Activated naive CD8-positive, alpha-beta T cell (primary cell): ENCODE data around the gene MEIS1.

ENCODE experiments used
- H3K27ac Mint-ChIP-seq: one replicate; pipeline ENCODE4 v1.8.0; 2021; ENCODE audit warnings: mixed read lengths
- H3K27me3 Mint-ChIP-seq: one replicate; pipeline ENCODE4 v1.8.0; 2021; ENCODE audit warnings: mixed read lengths
- H3K36me3 Mint-ChIP-seq: one replicate; pipeline ENCODE4 v1.8.0; 2021; ENCODE audit warnings: mixed read lengths
- H3K4me1 Mint-ChIP-seq: one replicate; pipeline ENCODE4 v1.8.0; 2021; ENCODE audit warnings: low read depth, mixed read lengths
- H3K4me3 Mint-ChIP-seq: one replicate; pipeline ENCODE4 v1.8.0; 2021; ENCODE audit warnings: mild to moderate bottlenecking, mixed read lengths
- H3K9me3 Mint-ChIP-seq: one replicate; pipeline ENCODE4 v1.8.0; 2021; ENCODE audit warnings: low read depth, mixed read lengths

The MEIS1 gene

DNA sequence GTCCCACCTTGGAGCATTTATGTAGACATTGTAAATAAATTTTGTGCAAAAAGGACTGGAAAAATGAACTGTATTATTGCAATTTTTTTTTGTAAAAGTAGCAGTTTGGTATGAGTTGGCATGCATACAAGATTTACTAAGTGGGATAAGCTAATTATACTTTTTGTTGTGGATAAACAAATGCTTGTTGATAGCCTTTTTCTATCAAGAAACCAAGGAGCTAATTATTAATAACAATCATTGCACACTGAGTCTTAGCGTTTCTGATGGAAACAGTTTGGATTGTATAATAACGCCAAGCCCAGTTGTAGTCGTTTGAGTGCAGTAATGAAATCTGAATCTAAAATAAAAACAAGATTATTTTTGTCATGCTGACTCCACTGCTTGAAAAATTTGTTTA, 137.5 kb downstream of the MEIS1 start:
- no peak overlapping the region for H3K4me3 Mint-ChIP-seq
- peaks cover 10% of the 10 kb centered on the region for H3K4me1 Mint-ChIP-seq
- H3K27me3 Mint-ChIP-seq, result peaks cover 25% of the 10 kb centered on the region
- H3K9me3 Mint-ChIP-seq, result no peaks in the 10 kb centered on the region
- no peaks in the 10 kb centered on the region for H3K36me3 Mint-ChIP-seq
- H3K27ac Mint-ChIP-seq, result no peak overlapping the region

DNA sequence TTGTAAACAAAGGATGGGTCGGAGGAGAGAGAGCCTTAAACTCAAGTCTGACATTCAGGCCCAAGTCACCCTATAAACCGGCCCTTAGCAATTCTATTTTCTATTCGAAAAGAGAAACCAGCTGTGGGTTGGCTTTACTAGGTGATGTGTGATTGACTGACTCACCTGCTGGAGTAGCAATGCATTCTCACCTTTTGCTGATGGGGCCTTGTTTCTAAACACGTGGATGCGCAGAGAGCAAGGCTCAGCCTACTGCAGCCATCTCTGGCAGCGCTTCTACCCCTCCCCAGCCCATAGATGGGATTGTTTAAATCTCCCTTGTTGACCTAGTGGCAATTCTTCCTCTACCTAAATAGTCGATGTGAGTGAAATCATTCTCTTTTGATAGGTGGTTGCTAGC, 138.5 kb downstream of the MEIS1 start:
- H3K4me1 Mint-ChIP-seq, result peaks cover 10% of the 10 kb centered on the region
- no peaks in the 10 kb centered on the region for H3K9me3 Mint-ChIP-seq
- H3K27me3 Mint-ChIP-seq, result peaks cover 29% of the 10 kb centered on the region
- no peak overlapping the region for H3K4me3 Mint-ChIP-seq
- H3K36me3 Mint-ChIP-seq, result no peaks in the 10 kb centered on the region
- H3K27ac Mint-ChIP-seq, result no peak overlapping the region

GRCh38 chr2:66573821-66574233, 138.9 kb downstream of the MEIS1 start:
- no peak overlapping the region for H3K4me3 Mint-ChIP-seq
- peaks cover 29% of the 10 kb centered on the region for H3K27me3 Mint-ChIP-seq
- no peaks in the 10 kb centered on the region for H3K9me3 Mint-ChIP-seq
- H3K36me3 Mint-ChIP-seq, result no peaks in the 10 kb centered on the region
- H3K4me1 Mint-ChIP-seq, result peaks cover 10% of the 10 kb centered on the region
- no peak overlapping the region for H3K27ac Mint-ChIP-seq

GRCh38 chr2:66574701-66575624, 140.0 kb downstream of the MEIS1 start:
- Mint-ChIP-seq H3K36me3 (no peaks in the 10 kb centered on the region), H3K4me3 (peak overlapping the region; percentile 76), H3K27ac (no peak overlapping the region), H3K9me3 (no peaks in the 10 kb centered on the region), H3K4me1 (peaks cover 10% of the 10 kb centered on the region), H3K27me3 (peaks cover 31% of the 10 kb centered on the region)

DNA sequence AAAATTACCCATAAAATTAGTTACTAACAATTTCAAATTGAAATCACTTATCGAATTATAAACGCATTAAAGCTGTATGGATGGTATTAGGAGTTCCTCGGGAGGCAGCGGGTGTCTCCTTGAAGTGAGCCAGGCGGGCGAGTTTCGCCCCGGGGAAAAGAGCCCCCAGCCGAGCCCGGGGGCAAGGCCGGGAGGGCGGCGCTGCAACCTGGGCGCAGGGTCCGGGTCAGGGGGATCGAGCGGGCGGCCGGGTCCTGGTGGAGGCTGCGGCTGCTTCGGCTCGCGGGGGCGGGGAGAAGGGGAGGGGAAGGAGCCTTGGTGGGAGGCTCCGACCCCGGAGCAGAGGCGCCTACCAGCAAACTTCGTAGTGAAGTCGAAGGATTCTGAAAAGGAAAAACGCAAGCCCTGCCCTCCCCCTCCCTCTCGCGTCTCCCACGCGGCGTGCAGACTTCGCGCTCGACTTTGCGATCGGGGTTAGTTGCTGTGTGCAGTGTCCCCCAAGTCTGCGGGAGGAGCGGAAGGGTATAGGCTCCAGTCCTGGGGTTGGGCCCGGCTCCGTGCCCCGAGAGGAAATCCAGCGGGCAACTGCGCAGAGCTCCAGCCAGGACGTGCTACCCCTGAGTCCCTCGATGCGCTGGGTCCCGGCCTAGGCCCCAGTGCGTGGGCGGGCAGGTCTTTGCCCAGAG, 140.8 kb downstream of the MEIS1 start:
- peaks cover 12% of the 10 kb centered on the region for H3K4me1 Mint-ChIP-seq
- no peaks in the 10 kb centered on the region for H3K36me3 Mint-ChIP-seq
- H3K27me3 Mint-ChIP-seq, result peaks cover 35% of the 10 kb centered on the region
- no peak overlapping the region for H3K27ac Mint-ChIP-seq
- no peaks in the 10 kb centered on the region for H3K9me3 Mint-ChIP-seq
- peak overlapping the region; percentile 76 for H3K4me3 Mint-ChIP-seq

DNA sequence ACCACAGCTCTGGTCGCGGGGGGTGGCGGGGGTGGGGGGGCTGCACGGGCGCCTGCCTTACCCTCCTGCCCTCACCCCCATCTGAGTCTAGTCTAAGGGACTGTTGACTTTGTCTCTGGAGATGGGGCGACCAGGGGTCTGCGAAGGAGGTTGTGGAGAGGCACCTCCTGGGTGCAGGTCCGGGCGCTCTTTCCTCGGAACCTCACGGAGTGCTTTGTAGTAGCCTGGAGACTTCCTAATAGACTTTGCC, 141.3 kb downstream of the MEIS1 start:
- Mint-ChIP-seq H3K4me3 (no peak overlapping the region), H3K4me1 (peaks cover 16% of the 10 kb centered on the region), H3K9me3 (no peaks in the 10 kb centered on the region), H3K27me3 (peaks cover 39% of the 10 kb centered on the region), H3K27ac (no peak overlapping the region), H3K36me3 (no peaks in the 10 kb centered on the region)

DNA sequence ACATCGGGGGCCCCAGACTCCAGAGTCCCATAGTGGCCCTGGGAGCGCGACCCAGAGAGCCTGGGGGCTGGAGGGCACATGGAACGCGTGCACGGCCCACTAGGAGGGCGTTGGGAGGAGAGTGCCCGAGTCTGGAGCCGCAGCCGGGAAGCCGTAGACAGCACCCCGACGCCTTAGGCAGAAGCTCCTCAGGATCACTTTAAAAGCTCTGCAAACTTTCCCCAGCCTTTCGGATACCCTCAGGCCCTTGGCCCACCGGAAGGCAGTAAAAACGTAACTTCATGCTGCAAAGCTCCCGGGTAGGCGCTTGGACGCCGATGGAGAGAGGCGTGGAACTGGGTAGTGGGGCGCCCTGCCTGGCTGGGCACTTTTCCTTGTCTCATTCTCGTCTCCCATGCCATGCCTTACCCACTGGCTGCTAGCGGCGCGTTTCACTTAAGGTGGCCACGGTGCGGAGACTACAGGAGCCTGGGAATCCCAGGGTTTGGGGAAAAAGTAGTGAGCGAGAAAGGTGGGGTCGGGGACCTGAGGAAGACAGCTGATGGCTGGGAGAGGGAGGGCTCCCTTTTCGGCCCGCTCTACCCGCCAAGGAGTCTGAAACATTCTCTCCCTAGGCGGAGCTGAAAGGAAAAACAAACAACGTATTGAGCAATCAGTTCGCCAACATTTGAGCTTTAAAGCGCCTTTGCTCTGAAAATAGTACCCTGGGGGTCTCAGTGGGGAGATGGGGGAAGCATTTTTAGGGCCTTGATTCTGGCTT, 141.8 kb downstream of the MEIS1 start:
- Mint-ChIP-seq H3K9me3 (no peaks in the 10 kb centered on the region), H3K4me3 (no peak overlapping the region), H3K4me1 (peaks cover 16% of the 10 kb centered on the region), H3K27me3 (peaks cover 36% of the 10 kb centered on the region), H3K36me3 (no peaks in the 10 kb centered on the region), H3K27ac (no peak overlapping the region)

- Mint-ChIP-seq H3K4me1 (peaks cover 16% of the 10 kb centered on the region), H3K27me3 (peaks cover 32% of the 10 kb centered on the region), H3K27ac (no peak overlapping the region), H3K36me3 (no peaks in the 10 kb centered on the region), H3K4me3 (no peak overlapping the region), H3K9me3 (no peaks in the 10 kb centered on the region)
Measured at GRCh38 chr2:66577321-66578053, 142.6 kb downstream of the MEIS1 start.

GRCh38 chr2:66578054-66578686, 143.2 kb downstream of the MEIS1 start:
- Mint-ChIP-seq H3K27me3 (peaks cover 32% of the 10 kb centered on the region), H3K36me3 (no peaks in the 10 kb centered on the region), H3K4me3 (no peak overlapping the region), H3K4me1 (peaks cover 16% of the 10 kb centered on the region), H3K27ac (no peak overlapping the region), H3K9me3 (no peaks in the 10 kb centered on the region)

GRCh38 chr2:66578687-66579106, 143.8 kb downstream of the MEIS1 start:
- Mint-ChIP-seq H3K9me3 (no peaks in the 10 kb centered on the region), H3K36me3 (no peaks in the 10 kb centered on the region), H3K4me1 (peaks cover 16% of the 10 kb centered on the region), H3K27me3 (peaks cover 29% of the 10 kb centered on the region), H3K4me3 (no peak overlapping the region), H3K27ac (no peak overlapping the region)

- no peaks in the 10 kb centered on the region for H3K9me3 Mint-ChIP-seq
- H3K27me3 Mint-ChIP-seq, result peaks cover 29% of the 10 kb centered on the region
- no peak overlapping the region for H3K4me3 Mint-ChIP-seq
- no peak overlapping the region for H3K27ac Mint-ChIP-seq
- H3K4me1 Mint-ChIP-seq, result peaks cover 16% of the 10 kb centered on the region
- H3K36me3 Mint-ChIP-seq, result no peaks in the 10 kb centered on the region
Measured at GRCh38 chr2:66579186-66580126, 144.5 kb downstream of the MEIS1 start.

- Mint-ChIP-seq H3K27me3 (peaks cover 29% of the 10 kb centered on the region), H3K36me3 (no peaks in the 10 kb centered on the region), H3K27ac (no peak overlapping the region), H3K4me3 (no peak overlapping the region), H3K4me1 (peaks cover 7% of the 10 kb centered on the region), H3K9me3 (no peaks in the 10 kb centered on the region)
Measured at GRCh38 chr2:66580166-66581049, 145.5 kb downstream of the MEIS1 start.
